Stimulated activated CD4-positive, alpha-beta T cell treated with anti-CD3 and anti-CD28 coated beads, Interleukin-4, amount 100 ng/mL, for 1 hour (primary cell): ENCODE data around the gene RYR3.

Source experiments
- DNase-seq: peaks from one replicate; pipeline ENCODE4 v3.0.0-alpha.2; 2020

Gene RYR3

DNA sequence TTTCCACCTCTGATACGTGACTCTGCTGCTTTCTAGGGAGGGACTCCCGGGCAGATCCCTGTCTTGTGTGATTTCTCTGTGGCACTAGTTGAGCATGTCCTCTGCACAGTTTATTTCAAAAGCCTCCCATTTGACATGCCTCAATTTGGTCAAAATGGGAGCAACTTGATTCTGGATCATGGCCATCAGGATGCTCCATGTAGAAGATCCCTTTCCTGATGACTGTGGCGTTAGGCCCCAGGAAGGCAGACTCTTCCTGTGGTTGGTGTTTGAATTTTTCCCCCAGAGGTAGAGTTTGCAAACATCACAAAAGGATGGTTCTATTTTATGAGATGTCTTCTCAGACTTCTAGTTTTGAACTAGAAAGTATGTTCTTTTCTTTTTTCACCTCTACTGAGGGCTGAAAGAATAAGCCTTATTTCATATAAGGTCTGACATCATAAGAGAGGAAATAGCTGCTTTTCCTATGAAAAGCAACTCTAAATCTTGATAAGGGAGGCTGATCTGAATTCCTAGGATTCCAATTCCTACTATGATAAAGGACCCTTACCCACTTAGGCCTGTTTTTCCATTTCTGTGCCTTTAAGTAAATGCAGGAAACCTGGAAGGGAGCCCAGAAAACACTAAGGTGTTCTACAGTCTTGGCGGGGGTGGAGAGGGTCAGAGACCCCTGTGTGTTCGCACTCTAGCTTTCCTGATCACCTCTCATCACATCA, 413.7 kb downstream of the RYR3 start:
- DNase-seq, result no peak

DNA sequence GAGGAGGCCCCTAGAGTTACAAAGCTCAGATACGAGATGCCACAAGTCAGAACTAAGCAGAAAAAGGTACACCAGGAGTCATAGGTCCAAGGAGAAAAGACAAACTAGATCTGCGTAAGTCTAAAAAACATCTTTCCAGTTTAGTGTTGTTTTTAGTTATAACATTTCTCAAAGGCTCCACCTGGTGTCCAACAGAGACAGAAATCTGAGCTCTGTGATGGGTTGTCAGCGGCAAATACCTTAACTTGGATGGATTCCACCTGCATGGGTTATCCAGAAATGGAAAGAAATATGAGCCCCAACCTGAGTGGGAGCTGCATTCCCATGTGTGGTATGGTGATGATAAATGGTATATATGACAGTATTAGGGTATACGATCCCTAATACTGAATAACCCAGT, 418.9 kb downstream of the RYR3 start:
- DNase-seq, result no peak

DNA sequence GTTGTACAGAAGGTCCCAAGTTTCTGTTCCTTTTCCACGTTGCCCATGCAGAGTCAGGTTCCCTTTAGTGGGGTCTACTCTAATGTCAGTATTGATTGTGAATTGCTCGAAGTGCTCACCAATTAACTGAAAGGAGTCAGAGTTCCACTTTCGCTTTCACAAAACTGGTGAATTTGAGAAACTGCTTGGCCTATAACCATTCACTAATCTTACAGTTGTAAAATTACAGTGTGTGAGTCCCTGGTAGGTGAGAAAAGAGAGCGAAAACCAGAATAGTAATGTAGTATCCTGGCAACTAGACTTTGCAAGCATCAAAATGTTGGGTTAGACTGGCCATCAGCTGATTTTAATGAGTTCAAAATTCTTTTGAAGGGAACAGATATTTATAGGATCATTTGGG, 420.0 kb downstream of the RYR3 start:
- no peak for DNase-seq

DNA sequence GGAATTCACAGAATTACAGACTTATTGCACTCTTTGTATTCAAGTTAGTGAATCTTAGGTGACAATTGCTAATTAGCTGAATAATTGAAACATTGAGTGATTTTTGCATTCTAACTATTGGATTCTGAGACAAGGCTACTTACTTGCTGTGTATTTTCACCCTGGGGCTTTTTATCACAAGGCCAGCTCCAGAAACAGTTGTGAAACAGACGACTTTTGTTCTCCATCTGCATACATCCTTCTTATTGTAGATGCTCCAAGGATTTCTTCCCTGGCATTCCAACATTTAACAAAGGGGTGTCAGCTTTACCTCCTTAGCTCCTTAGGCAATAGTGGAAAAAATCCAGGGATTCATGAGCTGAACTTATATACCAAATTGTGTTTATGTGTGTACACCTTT, 424.4 kb downstream of the RYR3 start:
- DNase-seq, result no peak

DNA sequence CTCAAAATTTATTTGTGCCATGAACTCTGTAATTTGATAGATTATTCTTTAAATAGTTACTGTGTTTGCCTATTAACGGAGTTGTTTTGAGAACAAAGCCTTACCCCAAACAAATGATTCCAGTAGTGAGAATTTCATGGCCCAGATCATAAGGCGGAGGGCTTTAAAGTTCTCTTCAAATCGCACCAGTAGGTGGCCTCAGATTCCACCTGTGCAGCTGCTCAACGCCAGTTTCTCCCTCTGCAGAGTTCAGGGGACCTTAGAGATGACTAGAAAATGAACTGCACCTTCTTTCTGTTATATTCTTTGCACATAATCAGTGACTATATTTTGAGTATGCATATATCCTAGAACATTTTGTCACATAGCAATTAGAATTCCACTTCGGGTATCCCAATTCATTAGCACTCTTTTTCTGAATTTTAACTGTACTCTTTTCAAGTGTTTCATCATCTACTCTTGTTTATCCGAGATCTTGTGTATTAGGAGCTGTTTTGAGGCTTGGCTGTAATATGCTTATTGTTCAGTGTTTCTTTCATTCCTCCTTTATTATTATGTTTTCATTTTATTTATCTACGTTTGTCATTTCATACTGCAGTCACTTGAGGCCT, 425.0 kb downstream of the RYR3 start:
- no peak for DNase-seq

DNA sequence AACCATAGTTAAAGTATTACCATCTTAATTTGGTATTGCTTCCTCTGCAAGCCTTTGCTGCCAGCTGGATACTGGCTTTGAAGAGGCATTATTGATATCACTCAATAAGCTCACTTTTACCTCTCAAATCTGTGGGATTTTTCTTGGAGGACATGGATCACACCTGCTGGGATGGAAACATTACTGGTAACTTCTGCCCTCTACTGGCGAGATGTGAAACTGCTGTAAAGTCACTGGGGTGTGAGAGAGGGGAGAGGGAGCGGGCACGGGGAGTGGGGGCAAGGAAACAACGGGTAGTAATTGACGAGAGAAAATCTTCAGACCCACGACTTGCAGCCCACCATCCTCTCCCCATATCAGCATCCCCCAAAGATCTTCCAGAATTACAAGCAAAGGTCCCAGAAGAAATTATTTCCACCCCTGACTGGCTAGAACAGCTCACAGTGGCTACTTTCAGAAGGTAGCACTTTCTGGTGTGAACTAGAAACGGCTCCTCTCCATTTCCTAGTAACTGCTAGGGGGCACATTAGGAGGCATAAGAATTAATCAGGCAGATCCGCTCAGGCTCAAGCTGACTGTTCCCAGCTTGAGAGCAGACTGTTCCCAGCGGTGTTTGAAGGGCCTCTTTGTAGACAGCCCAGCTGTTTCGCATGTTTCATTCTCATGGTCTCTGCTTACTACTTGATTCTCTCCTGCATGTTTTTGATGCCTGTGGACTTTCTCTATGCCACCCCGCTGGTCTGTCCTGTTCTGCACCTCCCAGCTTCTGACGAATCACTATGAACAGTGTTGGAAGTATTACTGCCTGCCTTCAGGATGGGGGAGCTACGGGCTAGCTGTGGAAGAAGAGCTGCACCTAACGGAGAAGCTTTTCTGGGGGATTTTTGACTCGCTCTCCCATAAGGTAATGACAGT, 427.2 kb downstream of the RYR3 start:
- DNase-seq, result peak; percentile 4

DNA sequence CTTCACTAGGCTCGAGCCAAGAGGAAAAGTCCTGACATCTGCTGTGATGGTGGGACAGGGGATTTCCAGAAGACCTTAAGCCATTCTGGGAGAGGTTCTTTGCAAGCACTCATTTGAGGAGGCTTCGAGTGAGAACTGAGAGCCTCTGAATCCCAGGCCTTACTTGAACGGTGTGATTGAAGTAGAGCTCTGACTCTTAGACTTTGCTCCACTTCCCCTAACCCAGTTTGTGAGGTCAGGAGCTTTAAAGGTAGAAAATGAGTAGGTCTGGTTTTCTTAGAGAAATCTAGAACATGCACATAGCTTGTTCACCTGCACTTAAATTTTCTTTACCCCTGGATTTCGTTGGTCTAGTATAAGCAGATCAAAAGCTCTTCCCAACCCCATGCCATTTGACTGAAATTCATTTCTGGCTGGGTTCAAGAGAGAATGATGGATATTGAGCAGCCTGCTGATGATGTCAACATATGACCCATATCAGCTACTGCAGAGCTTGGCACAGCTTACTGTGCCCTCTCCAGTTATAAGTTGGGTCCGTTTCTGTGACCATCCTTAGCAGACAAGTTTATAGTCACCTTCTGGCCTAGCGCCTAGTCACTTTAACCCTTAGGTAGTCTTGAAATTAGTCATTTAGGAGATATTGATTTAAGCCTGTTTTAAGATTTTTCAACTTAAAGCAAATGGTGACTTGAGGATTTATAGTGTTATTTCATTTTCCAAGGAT, 428.3 kb downstream of the RYR3 start:
- DNase-seq, result no peak

DNA sequence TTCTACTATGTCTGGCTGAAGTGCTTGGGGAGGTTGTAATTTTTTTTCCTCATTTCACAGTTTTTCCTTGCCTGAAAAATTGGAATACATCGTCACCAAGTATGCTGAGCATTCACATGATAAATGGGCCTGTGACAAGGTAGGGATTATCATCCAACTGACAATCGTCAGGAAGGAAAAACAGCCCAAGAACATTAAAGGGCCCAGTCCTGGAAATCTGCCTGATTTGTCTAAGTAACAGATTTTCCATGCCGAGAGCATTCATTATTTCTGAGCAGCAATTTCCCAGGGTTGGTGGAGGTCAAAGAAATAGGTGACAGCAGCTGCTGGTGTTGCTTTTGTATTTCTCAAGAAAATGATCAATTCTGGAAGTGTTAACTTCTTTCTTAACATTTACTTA, 431.5 kb downstream of the RYR3 start:
- DNase-seq, result no peak

DNA sequence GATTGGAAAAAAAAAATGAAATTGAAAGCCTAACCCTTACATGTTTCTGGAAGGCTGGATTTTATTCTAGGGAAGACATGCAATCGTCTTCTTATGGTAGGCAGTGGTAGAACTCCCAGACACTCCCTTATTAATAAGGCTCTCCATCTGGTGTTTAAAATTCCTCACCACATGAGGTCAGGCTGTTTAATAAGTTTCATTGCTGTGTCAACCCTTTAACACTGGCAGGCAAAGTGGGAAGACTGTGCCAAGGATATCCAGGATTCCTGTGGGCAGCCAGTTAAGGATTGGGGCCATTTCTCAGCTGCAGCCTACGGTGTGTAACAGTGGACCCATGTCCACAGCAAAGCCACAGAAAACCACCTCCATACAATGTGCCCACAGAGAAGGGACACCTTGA, 432.0 kb downstream of the RYR3 start:
- DNase-seq, result no peak

DNA sequence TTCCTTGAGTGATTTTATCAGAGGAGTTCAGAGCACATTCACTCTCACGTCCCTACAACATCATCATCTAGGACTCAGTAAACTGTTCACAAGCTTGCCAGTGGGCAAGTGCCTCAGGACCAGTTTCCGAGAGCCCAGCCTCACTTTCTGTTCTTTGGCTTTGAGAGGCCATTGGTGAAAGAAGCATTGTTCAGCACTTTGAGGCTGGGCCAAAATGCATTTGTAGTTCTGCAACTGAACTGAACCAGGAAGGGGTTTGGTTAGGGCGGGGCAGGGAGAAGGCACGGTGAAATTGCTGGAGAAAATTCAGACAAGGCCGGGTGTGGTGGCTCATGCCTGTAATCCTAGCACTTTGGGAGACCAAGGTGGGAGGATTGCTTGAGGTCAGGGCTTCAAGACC, 435.4 kb downstream of the RYR3 start:
- no peak for DNase-seq

DNA sequence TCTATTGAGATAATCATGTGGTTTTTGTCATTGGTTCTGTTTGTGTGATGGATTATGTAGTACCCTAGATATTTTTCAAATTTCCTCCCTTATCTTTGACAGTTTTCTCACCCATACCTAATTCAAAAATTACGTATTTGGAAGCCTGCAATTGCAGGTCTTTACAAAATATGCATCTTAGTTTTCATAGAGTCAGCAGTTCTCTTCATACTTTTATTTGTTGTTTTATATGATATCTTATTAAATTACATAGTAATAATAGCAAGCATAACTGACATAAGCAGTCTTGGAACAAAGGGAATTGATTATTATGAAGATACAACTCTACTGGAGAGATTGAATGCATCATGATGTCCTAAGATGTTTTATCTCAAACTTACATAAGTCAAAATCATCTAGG, 442.2 kb downstream of the RYR3 start:
- DNase-seq, result no peak

DNA sequence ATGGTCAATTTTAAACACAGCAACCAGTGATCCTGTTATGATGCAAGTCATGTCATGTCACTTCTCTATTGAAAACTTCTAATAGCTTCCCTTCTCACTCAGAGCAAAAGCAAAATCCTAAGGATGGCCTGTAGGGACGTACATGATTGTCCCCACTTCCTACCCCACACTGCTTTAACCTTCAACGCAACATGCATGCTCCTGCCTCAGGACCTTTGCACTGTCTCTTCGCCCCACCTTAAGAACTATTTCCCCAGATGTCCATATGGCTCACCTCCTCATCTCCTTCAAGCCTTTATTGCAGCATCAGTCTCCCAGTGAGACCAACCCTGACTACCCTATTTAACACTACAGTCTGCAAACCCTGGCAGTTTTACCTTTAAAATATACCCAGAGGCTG, 443.5 kb downstream of the RYR3 start:
- no peak for DNase-seq

DNA sequence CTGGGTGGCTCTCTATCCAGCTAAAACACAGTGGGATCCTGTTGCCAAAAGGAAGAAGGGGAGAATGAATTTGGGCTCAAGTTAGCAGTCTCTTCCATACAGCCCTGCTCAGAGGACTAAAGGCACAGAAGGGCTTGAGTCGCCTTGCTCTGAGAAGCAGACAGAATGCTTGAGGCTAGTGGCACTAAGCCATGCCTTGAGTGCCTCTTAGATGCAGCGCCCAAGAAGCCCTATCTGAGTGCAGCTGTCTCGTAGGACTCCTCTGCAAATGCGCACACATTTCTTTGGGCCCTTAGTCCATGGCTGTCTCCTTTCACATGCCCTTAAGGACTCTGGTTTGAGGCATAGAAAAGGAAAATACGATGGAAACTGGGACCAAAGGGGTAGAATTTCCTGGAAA, 446.2 kb downstream of the RYR3 start:
- no peak for DNase-seq

DNA sequence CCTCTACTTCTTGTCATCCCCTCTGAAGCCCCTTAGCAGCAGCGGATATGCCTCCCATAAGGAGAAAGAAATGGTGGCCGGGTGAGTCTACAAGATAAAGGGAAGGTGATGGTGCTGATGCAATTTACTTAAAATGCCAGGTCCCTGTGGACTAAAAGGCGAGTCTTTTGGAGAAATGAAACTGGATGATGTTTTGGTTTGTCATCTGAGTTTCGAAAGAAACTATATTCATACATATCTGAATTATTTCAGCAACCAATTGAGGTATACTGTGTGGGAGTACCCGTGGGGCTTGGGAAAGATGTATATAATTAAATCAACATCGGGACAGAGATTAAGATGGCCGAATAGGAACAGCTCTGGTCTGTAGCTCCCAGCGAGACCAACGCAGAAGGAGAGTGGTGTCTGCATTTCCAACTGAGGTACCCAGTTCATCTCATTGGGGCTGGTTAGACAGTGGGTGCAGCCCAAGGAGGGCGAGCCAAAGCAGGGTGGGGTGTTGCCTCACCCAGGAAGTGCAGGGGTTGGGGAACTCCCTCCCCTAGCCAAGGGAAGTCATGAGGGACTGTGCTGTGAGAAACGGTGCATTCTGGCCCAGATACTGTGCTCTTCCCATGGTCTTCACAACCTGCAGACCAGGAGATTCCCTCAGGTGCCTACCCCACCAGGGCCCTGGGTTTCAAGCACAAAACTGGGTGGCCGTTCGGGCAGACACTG, 446.9 kb downstream of the RYR3 start:
- no peak for DNase-seq

DNA sequence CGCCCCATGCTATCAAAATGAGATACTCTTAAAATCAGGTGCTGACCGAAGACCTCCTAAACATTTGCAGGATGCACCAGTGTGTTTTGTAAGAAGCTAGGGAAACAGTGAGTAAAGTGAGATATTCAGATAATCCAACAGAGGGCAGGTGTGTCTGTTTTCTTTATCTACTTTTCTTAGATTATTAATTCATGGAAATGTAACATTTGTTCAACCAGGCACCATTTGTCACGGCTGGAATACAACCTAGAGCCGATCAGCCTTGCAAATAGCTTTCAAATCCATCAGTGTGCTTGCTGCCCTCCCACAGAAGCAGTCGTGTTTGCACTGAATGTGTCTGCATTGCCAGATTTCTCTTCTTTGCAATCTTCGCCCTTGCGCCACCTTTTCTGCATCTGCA, 455.6 kb downstream of the RYR3 start:
- DNase-seq, result no peak

DNA sequence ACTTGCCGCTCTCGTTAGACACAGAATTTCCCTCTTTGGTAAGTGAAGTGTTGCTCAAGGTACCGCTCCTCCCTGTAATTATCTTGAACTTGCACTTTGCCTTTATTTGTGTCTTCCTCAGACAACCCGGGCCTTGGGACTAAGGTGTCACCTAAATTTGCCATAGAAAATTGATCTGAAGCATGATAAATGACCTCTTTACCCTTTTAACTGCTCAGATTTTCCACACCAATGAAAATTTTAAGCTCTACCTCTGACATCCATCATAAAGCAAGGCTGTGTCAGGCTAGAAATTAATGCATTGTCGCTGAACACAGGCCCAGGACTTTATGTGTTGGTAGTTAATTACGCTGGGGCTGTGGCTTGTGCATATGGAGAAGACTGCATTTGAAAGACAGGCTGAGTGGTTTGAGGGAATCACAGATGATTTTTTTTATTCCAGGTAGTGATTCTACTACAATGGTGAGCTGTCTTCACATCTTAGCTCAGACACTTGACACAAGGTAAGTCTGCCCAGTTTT, 458.0 kb downstream of the RYR3 start:
- DNase-seq, result no peak

DNA sequence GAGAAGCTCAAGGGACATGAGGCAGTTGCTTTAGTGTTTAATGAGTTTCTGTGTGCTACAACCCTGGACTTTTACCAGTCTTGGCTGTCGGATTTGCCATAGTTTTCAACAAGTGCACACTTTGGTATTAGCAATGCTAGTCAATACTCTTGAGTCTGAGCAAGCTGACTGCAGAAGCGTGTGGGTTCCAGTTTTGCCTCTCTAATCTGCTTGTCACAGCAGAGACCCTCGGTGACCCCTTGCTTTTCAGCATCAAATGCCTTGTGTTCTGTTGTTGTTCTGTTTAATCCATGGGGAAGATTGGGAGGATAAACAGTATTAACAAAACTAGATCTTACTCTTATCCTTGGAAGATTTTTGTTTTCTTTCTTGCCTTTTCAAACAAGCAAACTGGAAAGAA, 463.2 kb downstream of the RYR3 start:
- no peak for DNase-seq

DNA sequence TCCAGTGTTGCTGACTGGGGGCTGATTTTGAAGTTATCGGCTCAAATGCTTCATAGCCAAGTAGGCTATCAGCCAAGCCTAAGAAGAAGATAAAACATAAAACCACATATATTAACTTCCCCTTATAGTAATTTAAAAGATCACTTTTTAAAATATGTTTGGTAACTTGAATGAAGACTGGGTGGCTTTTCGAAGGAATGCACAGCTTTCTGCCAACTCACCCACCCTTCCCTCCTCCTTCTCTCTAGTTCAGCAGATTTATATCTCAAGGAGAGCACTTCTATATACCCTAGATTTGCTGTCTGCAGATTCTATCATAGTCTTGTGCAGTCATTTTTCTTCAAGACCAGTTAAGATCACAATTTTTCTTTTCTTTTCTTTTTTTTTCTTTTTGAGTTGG, 468.1 kb downstream of the RYR3 start:
- DNase-seq, result no peak

DNA sequence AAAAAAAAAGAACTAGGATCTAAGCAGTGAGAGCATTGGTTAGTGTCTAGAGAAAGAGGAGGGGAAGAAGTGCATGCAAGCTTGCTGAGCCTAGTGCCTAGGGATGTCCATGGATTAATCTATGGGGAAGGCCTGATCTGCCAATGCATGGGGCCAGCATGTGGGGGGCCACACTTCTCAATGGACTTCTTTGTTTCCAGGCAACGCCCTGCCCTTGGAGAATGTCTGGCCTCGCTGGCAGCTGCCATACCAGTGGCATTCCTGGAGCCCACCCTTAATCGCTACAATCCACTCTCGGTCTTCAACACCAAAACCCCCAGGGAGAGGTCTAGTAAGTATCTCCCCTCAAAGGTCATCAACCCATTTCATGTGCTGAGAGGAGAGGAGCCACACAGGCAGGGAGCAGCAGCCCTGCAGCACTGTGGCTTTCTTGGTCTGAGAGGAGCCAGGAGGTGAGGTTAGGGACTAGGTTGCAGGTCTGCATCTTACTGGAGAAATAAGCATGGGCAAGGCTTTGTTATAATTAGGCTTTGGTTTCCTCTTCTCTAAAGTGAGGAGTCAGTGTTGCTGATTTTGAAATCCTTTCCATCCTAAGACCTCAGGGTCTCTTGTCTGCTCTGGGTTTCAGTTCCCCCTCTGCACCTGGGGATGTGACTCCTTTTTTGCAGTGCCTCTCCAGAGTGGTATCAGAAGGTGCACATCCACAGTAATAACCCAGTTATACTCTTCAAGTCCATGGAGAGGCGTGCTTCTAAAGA, 469.4 kb downstream of the RYR3 start:
- DNase-seq, result no peak

DNA sequence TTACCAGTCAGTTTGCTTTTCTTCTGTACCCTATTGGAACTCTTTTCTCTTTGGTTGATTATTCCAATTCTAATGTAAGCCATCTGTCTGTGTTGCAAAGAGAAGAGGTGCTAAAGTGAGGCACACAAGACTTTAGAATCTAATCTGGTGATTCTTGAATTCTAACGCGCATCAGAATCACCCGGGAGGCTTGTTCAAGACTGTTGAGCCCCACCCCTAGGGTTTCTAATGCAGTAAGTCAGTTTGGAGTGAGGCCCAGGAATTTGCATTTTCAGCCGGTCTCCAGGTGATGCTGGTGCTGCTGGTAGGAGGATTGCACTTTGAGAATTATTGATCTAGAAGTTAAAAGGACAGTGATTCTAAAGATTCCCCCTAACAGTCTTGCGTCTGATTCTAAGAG, 472.2 kb downstream of the RYR3 start:
- DNase-seq, result no peak

DNA sequence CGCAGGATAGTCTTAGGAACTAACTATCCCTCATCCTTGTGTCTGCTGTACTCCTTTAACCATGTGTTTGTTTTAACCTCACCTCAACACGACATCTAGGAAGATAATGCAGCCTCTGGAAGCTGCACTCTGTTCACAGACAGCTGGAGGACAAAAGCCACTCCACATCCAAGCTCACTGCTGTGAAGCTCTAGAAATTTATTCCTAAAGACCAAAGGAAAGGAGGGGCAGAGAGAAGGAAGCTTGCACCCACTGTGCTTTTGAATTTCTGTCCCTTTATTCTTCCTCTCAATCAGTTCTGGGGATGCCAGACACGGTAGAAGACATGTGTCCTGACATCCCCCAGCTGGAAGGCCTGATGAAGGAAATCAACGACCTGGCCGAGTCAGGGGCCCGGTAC, 474.6 kb downstream of the RYR3 start:
- no peak for DNase-seq
